Activated CD4-positive, alpha-beta T cell treated with anti-CD3 and anti-CD28 coated beads for 36 hours (primary cell): ENCODE measurements around the gene NAV3. TPM values are rescaled to one million over a fixed set of nuclear protein-coding genes. Genes with fewer than 3 reads are reported as not detected.

Experiments
- ATAC-seq: fragments of 200-7000 bp; cut with Tn5 transposase; one replicate; pipeline ENCODE4 v1.10.0; 2021; ENCODE audit warnings: mild to moderate bottlenecking, moderate library complexity
- CTCF ChIA-PET: fragments of 350-600 bp; sonication (Branson Sonifier 250); formaldehyde crosslinking; loops from one replicate; lab custom pipeline; 2021; ENCODE audit warnings: antibody characterized with exemption; lab: Charles Lee
- POLR2A ChIA-PET: fragments of 350-600 bp; sonication (Branson Sonifier 250); formaldehyde crosslinking; loops from one replicate; lab custom pipeline; 2021; ENCODE audit warnings: antibody characterized with exemption, inconsistent platforms; lab: Charles Lee
- DNase-seq: peaks from one replicate; pipeline ENCODE4 v3.0.0-alpha.2; 2020
- H3K27ac Mint-ChIP-seq: one replicate; pipeline ENCODE4 v1.8.0; 2021; ENCODE audit warnings: mixed read lengths
- H3K27me3 Mint-ChIP-seq: one replicate; pipeline ENCODE4 v1.8.0; 2021; ENCODE audit warnings: mixed read lengths
- H3K36me3 Mint-ChIP-seq: one replicate; pipeline ENCODE4 v1.8.0; 2021; ENCODE audit warnings: low read depth, mixed read lengths
- H3K4me1 Mint-ChIP-seq: one replicate; pipeline ENCODE4 v1.8.0; 2021; ENCODE audit warnings: mixed read lengths
- H3K4me3 Mint-ChIP-seq: one replicate; pipeline ENCODE4 v1.8.0; 2021; ENCODE audit warnings: mild to moderate bottlenecking, moderate library complexity, mixed read lengths
- H3K9me3 Mint-ChIP-seq: one replicate; pipeline ENCODE4 v1.8.0; 2021; ENCODE audit warnings: low read depth, mixed read lengths
- intact Hi-C, 2 experiments: fragments of 100-400 bp; cut with DNase I in 1 of 2; cut with micrococcal nuclease in 1 of 2; formaldehyde crosslinking; loops; one replicate each; pipeline versions ENCODE4 v1.14.2 to v1.15.1; 2022 to 2024; cut with DNase I, micrococcal nuclease
- total RNA-seq, 2 experiments: library from RNA; stranded (reverse); gene quantifications; one replicate each; pipeline ENCODE4 v1.2.3, GENCODE V29; 2021

The NAV3 gene
- total RNA-seq, 2 experiments from 2014 or later, result not detected

DNA sequence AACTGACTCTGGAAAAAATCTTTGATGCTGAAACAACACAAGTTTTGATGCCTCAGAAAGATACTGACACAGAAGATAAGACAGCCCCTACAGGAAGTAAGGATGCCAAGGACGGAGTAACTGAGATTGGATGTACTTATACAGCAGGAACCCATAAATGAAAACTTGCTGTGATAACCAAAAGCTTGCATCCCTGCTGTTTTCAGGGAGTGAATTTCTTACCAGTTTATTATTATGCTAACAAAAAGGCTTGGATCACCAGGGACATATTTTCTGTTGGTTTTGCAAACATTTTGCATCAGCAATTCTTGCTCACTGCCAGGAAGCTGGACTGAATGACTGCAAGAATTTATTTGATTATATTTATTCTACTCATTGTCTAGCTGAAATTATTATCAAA is 197.7 kb downstream of the NAV3 start:
- Mint-ChIP-seq H3K36me3 (no peaks in the 10 kb centered on the region), H3K4me3 (no peak overlapping the region), H3K27me3 (no peaks in the 10 kb centered on the region), H3K9me3 (peaks cover 8% of the 10 kb centered on the region), H3K27ac (no peak overlapping the region), H3K4me1 (no peaks in the 10 kb centered on the region)
- ChIA-PET CTCF (interaction anchor here (0.5 kb wide), 1 partner anchor 537 kb away, joined by 3 read pairs; no protein-coding TSS in a partner anchor), POLR2A (no interaction called here)
- no peak for ATAC-seq
- intact Hi-C loops, result no loop called here
- DNase-seq, result no peak

DNA sequence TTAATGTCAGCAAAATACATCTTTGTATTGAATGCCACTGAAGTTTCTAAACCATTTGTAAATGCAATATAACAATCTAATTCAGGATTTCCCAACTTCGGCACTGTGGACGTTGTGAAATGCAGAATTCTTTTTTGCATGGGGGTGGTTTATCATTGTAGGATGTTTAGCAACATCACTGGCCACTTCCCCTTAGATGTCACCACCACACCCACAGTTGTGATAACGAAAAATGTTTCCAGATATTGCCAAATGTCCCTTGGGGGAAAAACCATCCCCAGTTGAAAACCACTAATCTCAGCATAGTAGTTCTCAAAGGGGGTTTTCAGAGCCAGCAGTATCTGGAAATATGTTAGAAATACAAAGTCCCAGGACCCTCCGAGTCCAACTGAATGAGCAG is 203.3 kb downstream of the NAV3 start:
- H3K36me3 Mint-ChIP-seq, result no peaks in the 10 kb centered on the region
- DNase-seq (no peak), ATAC-seq (no peak)
- ChIA-PET POLR2A (no interaction called here), CTCF (no interaction called here)
- intact Hi-C loops, result no loop called here
- no peak overlapping the region for H3K4me3 Mint-ChIP-seq
- no peak overlapping the region for H3K27ac Mint-ChIP-seq
- peaks cover 4% of the 10 kb centered on the region for H3K9me3 Mint-ChIP-seq
- H3K27me3 Mint-ChIP-seq, result no peaks in the 10 kb centered on the region
- no peaks in the 10 kb centered on the region for H3K4me1 Mint-ChIP-seq

DNA sequence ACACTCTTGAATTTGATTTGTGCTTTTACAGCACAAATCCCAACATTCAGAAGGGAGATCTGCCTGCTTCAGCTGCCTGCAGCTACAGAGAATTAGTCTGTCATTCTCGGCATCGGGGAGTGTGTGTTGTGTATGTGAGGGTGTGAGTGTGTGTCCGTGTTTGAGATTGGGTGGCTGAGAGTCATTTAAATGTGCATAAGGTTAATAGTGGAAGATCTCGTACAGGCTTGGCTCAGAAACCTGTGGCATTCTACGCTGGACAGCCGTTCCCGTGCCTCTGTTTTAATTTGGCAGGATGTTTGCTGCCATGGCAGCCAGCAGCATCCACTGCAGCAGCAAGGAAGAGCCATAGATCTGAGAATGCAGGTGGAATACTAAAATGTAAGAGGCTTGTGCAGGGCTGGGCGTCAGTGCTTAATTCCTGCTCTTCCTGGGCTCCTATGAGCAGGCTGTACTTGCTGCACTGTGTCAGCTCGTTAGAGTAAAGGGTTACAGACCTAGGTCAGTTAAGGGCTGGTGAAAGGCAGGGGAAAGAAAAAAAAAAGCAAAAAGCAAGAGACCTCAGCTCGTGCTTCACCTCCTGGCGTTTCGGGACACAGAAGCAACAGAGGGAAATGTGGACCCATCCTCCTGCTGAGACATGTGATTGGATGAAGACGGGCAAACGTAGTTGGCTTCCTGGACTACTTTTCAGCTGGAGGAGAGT is 205.4 kb downstream of the NAV3 start:
- H3K4me3 Mint-ChIP-seq, result no peak overlapping the region
- no peak for DNase-seq
- H3K27ac Mint-ChIP-seq, result no peak overlapping the region
- CTCF ChIA-PET, result no interaction called here
- no peaks in the 10 kb centered on the region for H3K4me1 Mint-ChIP-seq
- H3K27me3 Mint-ChIP-seq, result no peaks in the 10 kb centered on the region
- intact Hi-C loops, result no loop called here
- ATAC-seq, result no peak
- no peaks in the 10 kb centered on the region for H3K36me3 Mint-ChIP-seq
- H3K9me3 Mint-ChIP-seq, result peaks cover 4% of the 10 kb centered on the region
- POLR2A ChIA-PET, result no interaction called here

DNA sequence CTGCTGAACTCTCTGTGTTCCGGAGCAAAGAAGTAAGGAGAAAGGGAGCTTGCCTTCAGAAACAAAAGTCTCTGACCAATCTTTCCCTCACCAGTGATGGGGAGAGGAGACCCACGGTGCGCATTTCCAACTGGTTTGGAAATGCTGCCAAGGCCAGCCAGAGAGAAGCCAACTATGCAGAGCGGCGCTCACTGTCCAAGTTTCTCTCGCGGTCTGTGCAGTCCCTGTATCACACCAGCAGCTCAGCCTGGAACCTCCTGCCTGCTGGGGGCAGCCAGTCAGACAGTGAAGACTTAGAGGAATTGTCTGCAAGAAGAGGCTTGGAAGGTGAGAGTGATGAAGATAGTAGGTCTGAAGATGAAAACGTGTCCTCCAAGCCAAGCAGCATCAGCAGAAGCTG is 206.2 kb downstream of the NAV3 start:
- ChIA-PET POLR2A (no interaction called here), CTCF (no interaction called here)
- peaks cover 4% of the 10 kb centered on the region for H3K9me3 Mint-ChIP-seq
- H3K36me3 Mint-ChIP-seq, result no peaks in the 10 kb centered on the region
- DNase-seq, result no peak
- no peaks in the 10 kb centered on the region for H3K4me1 Mint-ChIP-seq
- intact Hi-C loops, result no loop called here
- no peak overlapping the region for H3K27ac Mint-ChIP-seq
- ATAC-seq, result no peak
- no peaks in the 10 kb centered on the region for H3K27me3 Mint-ChIP-seq
- H3K4me3 Mint-ChIP-seq, result no peak overlapping the region

DNA sequence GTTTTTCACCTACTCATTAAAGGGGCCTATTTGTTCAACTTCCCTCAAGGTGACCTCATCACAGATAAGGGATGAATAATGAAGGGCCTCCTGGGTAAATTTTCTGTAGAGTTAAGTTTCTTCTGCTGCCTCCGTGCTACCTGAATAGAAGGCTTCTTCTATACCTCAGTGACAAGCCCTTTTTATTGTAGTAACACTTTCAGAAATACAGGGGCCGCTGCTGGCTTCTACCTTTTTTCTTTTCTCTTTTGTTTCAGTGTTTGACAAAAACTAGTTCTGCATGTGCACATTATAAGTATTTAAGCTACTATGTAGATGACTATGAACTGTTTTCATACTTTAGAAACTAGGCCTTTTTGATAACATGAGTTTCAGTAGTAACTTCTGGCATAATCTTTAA is 207.0 kb downstream of the NAV3 start:
- intact Hi-C loops, result no loop called here
- CTCF ChIA-PET, result no interaction called here
- no peak for ATAC-seq
- Mint-ChIP-seq H3K9me3 (peaks cover 8% of the 10 kb centered on the region), H3K27ac (no peak overlapping the region), H3K4me1 (no peaks in the 10 kb centered on the region), H3K27me3 (no peaks in the 10 kb centered on the region), H3K4me3 (no peak overlapping the region), H3K36me3 (no peaks in the 10 kb centered on the region)
- POLR2A ChIA-PET, result no interaction called here
- DNase-seq, result no peak

DNA sequence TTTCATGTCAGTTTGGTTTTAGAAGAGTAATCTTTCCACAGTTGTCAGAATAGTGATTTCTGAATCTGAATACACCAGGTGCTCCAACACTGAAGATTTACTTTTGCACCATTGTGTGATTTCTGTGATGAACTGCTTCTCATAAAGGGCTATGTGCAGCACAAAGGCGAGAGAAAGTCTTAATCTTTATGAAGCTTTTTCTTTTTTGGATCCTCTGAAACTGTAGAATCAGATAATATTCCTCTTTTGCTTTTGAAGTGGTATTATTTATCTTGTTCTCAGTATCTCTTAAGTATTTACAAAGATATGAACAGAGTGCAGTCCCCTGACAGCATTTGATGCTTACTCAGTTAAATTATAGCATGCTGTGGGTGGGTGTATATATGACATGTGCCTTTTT is 207.8 kb downstream of the NAV3 start:
- Mint-ChIP-seq H3K27ac (no peak overlapping the region), H3K4me3 (no peak overlapping the region), H3K27me3 (no peaks in the 10 kb centered on the region), H3K9me3 (peaks cover 9% of the 10 kb centered on the region), H3K4me1 (no peaks in the 10 kb centered on the region), H3K36me3 (no peaks in the 10 kb centered on the region)
- ATAC-seq (no peak), DNase-seq (no peak)
- CTCF ChIA-PET, result no interaction called here
- POLR2A ChIA-PET, result no interaction called here
- intact Hi-C loops, result no loop called here

DNA sequence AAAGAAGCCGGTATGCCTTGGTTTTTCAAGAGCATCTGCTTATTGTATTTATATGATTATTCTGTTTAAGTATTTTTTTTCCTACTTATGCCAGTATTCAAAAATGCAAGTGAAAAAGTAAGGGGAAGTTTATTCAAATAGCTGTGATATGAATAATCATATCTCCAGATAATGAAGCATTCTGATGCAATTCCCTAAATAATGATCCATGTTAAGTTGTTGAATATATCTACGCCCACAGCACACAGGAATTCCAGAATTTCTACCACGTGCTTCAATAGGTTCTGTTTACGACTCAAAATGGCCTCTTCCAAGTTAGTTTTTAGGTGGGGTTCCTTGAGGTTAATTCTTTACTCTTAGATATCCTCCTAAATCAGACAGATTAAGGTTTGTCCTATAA is 208.3 kb downstream of the NAV3 start:
- ATAC-seq (no peak), DNase-seq (no peak)
- Mint-ChIP-seq H3K4me1 (no peaks in the 10 kb centered on the region), H3K27me3 (no peaks in the 10 kb centered on the region), H3K27ac (no peak overlapping the region), H3K4me3 (no peak overlapping the region), H3K36me3 (no peaks in the 10 kb centered on the region), H3K9me3 (peaks cover 9% of the 10 kb centered on the region)
- ChIA-PET POLR2A (no interaction called here), CTCF (no interaction called here)
- intact Hi-C loops, result no loop called here

DNA sequence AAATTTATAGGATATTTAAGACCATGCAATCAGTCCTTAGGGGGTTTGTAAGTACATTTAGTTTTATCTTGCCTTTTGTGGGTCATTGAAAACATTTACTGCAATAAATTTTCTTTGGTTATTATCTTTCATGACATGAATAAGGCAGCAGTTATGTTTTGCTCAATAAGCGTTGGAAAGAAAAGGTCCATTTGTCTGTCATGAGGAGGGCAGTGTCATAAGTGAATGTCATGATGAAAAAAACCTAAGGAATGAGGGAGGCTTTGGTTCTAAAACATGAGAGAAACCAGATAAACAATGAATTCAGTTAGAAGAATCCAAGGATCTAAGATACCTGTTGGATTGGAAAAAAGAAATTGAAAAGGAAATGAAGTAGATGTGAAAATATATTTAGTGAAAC is 209.4 kb downstream of the NAV3 start:
- DNase-seq (no peak), ATAC-seq (no peak)
- ChIA-PET CTCF (no interaction called here), POLR2A (no interaction called here)
- no peaks in the 10 kb centered on the region for H3K36me3 Mint-ChIP-seq
- H3K27me3 Mint-ChIP-seq, result no peaks in the 10 kb centered on the region
- intact Hi-C loops, result no loop called here
- peaks cover 9% of the 10 kb centered on the region for H3K9me3 Mint-ChIP-seq
- no peak overlapping the region for H3K4me3 Mint-ChIP-seq
- no peak overlapping the region for H3K27ac Mint-ChIP-seq
- no peaks in the 10 kb centered on the region for H3K4me1 Mint-ChIP-seq

DNA sequence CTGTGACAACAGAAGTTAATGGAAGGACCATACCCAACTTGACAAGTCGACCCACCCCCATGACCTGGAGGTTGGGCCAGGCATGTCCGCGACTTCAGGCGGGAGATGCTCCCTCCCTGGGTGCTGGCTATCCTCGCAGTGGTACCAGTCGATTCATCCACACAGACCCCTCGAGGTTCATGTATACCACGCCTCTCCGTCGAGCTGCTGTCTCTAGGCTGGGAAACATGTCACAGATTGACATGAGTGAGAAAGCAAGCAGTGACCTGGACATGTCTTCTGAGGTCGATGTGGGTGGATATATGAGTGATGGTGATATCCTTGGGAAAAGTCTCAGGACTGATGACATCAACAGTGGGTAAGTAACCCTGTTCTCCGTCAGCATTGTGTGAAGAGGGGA is 220.1 kb downstream of the NAV3 start:
- Mint-ChIP-seq H3K4me1 (no peaks in the 10 kb centered on the region), H3K4me3 (no peak overlapping the region), H3K27me3 (no peaks in the 10 kb centered on the region), H3K9me3 (peaks cover 12% of the 10 kb centered on the region), H3K27ac (no peak overlapping the region), H3K36me3 (no peaks in the 10 kb centered on the region)
- ATAC-seq (no peak), DNase-seq (no peak)
- CTCF ChIA-PET, result no interaction called here
- intact Hi-C loops, result no loop called here
- POLR2A ChIA-PET, result no interaction called here

DNA sequence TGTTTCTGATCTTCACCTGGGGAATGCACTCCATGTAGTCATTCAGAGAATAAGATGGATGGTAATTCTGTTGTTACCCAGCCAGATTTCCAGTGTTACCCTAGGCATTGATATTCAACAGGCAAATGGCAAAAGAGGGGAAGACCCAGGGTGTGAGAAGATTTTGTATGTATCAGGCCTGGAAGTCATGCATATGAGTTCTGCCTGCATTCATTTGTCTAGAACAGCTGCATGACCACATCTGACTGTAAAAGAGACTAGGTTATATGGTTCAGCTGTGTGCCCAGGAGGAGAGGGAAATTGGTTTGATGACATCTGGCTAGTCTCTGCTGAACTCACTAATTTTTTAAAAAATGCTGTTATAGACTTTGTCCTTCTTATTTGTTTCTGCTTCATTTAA is 224.9 kb downstream of the NAV3 start:
- no peaks in the 10 kb centered on the region for H3K27me3 Mint-ChIP-seq
- H3K4me1 Mint-ChIP-seq, result no peaks in the 10 kb centered on the region
- no peak for DNase-seq
- no peaks in the 10 kb centered on the region for H3K9me3 Mint-ChIP-seq
- H3K36me3 Mint-ChIP-seq, result no peaks in the 10 kb centered on the region
- H3K4me3 Mint-ChIP-seq, result no peak overlapping the region
- ChIA-PET CTCF (no interaction called here), POLR2A (no interaction called here)
- no peak for ATAC-seq
- H3K27ac Mint-ChIP-seq, result no peak overlapping the region
- intact Hi-C loops, result no loop called here

DNA sequence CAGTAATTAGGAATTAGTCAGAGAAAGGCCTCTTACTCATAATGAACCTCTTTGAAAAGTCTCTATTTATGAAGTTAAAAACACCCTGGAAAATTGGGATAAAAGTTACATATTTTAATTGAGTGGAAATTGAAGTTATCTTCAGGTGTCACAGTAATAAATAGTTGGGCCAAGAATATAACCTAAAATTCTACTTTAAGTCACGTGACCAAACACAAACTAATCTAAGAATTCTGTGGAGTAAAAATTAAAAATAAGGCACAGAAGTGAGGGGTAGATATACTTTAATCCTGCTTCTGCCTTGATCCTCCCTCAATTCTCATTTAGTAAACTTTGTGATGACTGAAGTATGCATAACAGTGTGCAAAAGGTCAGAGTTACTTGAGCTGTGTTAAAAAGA is 226.4 kb downstream of the NAV3 start:
- CTCF ChIA-PET, result interaction anchor here (0.6 kb wide), 1 partner anchor 1383 kb away, joined by 3 read pairs; no protein-coding TSS in a partner anchor
- POLR2A ChIA-PET, result no interaction called here
- no peak for ATAC-seq
- Mint-ChIP-seq H3K4me1 (no peaks in the 10 kb centered on the region), H3K27ac (no peak overlapping the region), H3K4me3 (no peak overlapping the region), H3K27me3 (no peaks in the 10 kb centered on the region), H3K9me3 (no peaks in the 10 kb centered on the region), H3K36me3 (no peaks in the 10 kb centered on the region)
- intact Hi-C loops, result no loop called here
- DNase-seq, result no peak

DNA sequence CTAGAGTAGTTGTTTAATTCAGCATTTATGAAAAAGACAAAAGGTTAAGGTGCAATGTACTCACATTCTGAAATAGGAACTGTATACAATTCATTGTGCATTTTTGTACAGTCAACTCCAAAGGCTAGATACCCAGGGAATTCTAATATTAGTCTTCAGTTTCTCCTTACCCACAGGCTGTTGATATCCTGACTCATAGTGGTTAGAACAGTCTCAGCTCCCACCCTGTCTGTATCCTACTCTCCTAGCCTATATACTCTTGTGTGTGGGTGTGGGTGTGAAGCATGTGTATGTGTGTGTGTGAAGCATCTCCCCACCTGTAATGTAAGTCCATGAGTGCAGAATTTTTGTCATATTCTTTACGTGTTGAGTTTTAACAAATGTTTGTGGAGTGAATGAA is 229.5 kb downstream of the NAV3 start:
- Mint-ChIP-seq H3K4me1 (no peaks in the 10 kb centered on the region), H3K36me3 (no peaks in the 10 kb centered on the region), H3K4me3 (no peak overlapping the region), H3K27ac (no peak overlapping the region), H3K27me3 (no peaks in the 10 kb centered on the region), H3K9me3 (no peaks in the 10 kb centered on the region)
- ATAC-seq (no peak), DNase-seq (no peak)
- POLR2A ChIA-PET, result no interaction called here
- CTCF ChIA-PET, result no interaction called here
- intact Hi-C loops, result no loop called here
